K562 (cell line): ENCODE data around the gene TAF10. TPM values are rescaled to one million over a fixed set of nuclear protein-coding genes. Genes with fewer than 3 reads are reported as not detected.

Experiments used
- ATAC-seq: fragments of 200-7000 bp; cut with Tn5 transposase; 3 replicates; pipeline ENCODE4 v1.9.1; 2020; ENCODE audit warnings: moderate library complexity
- BruUV-seq: library from RNA; stranded (reverse); fragments of 400-500 nt; replicated peaks from 2 replicates; lab custom pipeline; 2021; lab: Mats Ljungman, UMichigan
- CTCF ChIA-PET: fragments of 300-600 bp; formaldehyde crosslinking; extraction: SDS; loops from one replicate; lab custom pipeline; 2021; ENCODE audit warnings: low intra/inter-chr PET ratio; lab: Yijun Ruan, JAX
- POLR2A ChIA-PET: fragments of 300-600, 350-650 bp; sonication (Branson Sonifier 250); formaldehyde crosslinking; extraction: SDS; loops from one replicate; lab custom pipeline; 2021; ENCODE audit warnings: antibody characterized with exemption, inconsistent platforms; lab: Yijun Ruan, JAX
- DNase-seq, 4 experiments: peaks; one replicate each; pipeline versions ENCODE4 v3.0.0 to v3.0.0-alpha.2; 2011 to 2018; ENCODE audit warnings: low spot score in 3 of 4, mixed read lengths in 3 of 4; ENCODE audit errors: extremely low read depth in 1 of 4
- FAIRE-seq: peaks from 2 replicates; lab custom pipeline; 2011; peaks lifted over from hg19 to GRCh38; lab: Jason Lieb, UNC
- H2AFZ ChIP-seq: 2 replicates; pipeline ENCODE4 v1.6.0; 2011; ENCODE audit warnings: low read depth, low read length, control low read depth, inconsistent platforms
- H3K27ac ChIP-seq: fragments of 200-600 bp; 3 replicates; pipeline ENCODE4 v1.8.0; 2011; ENCODE audit warnings: low read depth, mild to moderate bottlenecking, control low read depth, inconsistent platforms, low read length, moderate library complexity, mixed read lengths; ENCODE audit errors: extremely low read depth
- H3K27me3 ChIP-seq, 2 experiments: fragments of 300-600 bp in 1 of 2; 2 replicates in 1 of 2; 3 replicates in 1 of 2; pipeline versions ENCODE4 v1.6.0 to v1.8.0; 2011; ENCODE audit warnings: inconsistent platforms in 2 of 2, low read length in 2 of 2, mild to moderate bottlenecking in 1 of 2, mixed read lengths in 1 of 2, moderate library complexity in 1 of 2; ENCODE audit not compliant: control insufficient read depth in 2 of 2, insufficient read depth in 2 of 2
- H3K36me3 ChIP-seq: fragments of 300-600 bp; 3 replicates; pipeline ENCODE4 v1.8.0; 2011; ENCODE audit warnings: mild to moderate bottlenecking, low read length, inconsistent platforms; ENCODE audit not compliant: control insufficient read depth, insufficient read depth
- H3K4me1 ChIP-seq, 2 experiments: fragments of 200-600 bp in 1 of 2; replicated peaks in 1 of 2; 2 replicates in 1 of 2; 3 replicates in 1 of 2; pipeline versions ENCODE4 v1.5.1 to v1.8.0; 2011; ENCODE audit warnings: inconsistent platforms in 2 of 2, low read length in 2 of 2, mild to moderate bottlenecking in 1 of 2, mixed read lengths in 1 of 2, moderate library complexity in 1 of 2; ENCODE audit not compliant: control insufficient read depth in 2 of 2, insufficient read depth in 2 of 2
- H3K4me2 ChIP-seq: 2 replicates; pipeline ENCODE4 v1.6.1; 2011; ENCODE audit warnings: low read length, control low read depth, inconsistent platforms, mixed read lengths; ENCODE audit not compliant: insufficient read depth
- H3K4me3 ChIP-seq: fragments of 200-600 bp; sonication (generic), shearing (Covaris generic); 2 replicates; pipeline ENCODE4 v1.5.1; 2016; ENCODE audit warnings: control low read depth, inconsistent platforms
- H3K79me2 ChIP-seq: fragments of 200-600 bp; 3 replicates; pipeline ENCODE4 v1.8.0; 2011; ENCODE audit warnings: low read length, inconsistent platforms; ENCODE audit not compliant: control insufficient read depth, insufficient read depth
- H3K9ac ChIP-seq, 2 experiments: 2 replicates each; pipeline versions ENCODE4 v1.6.0 to v1.6.1; 2011; ENCODE audit warnings: low read depth in 2 of 2, low read length in 2 of 2, control low read depth in 1 of 2, inconsistent platforms in 1 of 2, mild to moderate bottlenecking in 1 of 2, mixed read lengths in 1 of 2; ENCODE audit not compliant: insufficient read depth in 1 of 2
- H3K9me1 ChIP-seq: one replicate; pipeline ENCODE4 v1.6.0; 2011; ENCODE audit warnings: inconsistent platforms, mild to moderate bottlenecking, low read length, moderate library complexity; ENCODE audit not compliant: control insufficient read depth, insufficient read depth
- H3K9me3 ChIP-seq: replicated peaks from 2 replicates; pipeline ENCODE4 v1.5.1; 2011; ENCODE audit warnings: low read depth, low read length, inconsistent platforms; ENCODE audit not compliant: control insufficient read depth, insufficient read depth
- H4K20me1 ChIP-seq: replicated peaks from 2 replicates; pipeline ENCODE4 v1.6.1; 2011; ENCODE audit warnings: low read length, inconsistent platforms, mixed read lengths; ENCODE audit not compliant: control insufficient read depth, insufficient read depth
- ADNP ChIP-seq: fragments of 200-800 bp; sonication (Bioruptor generic); IDR thresholded peaks from 2 replicates; pipeline ENCODE4 v1.6.1; 2016; ENCODE audit warnings: missing genetic modification characterization, missing compliant biosample characterization
- ARID2 ChIP-seq: fragments of 450-650 bp; IDR thresholded peaks from 2 replicates; pipeline ENCODE4 v1.6.1; 2017; ENCODE audit warnings: antibody characterized with exemption, mild to moderate bottlenecking
- CC2D1A ChIP-seq: fragments of 450-650 bp; IDR thresholded peaks from 2 replicates; pipeline ENCODE4 v1.6.1; 2017; ENCODE audit warnings: mild to moderate bottlenecking
- CHD4 ChIP-seq: fragments of 200-600 bp; sonication (generic); IDR thresholded peaks from 3 replicates; pipeline ENCODE4 v1.6.1; 2012; ENCODE audit warnings: low read depth, mild to moderate bottlenecking, mixed read lengths, low read length, inconsistent platforms; ENCODE audit not compliant: insufficient read depth, insufficient replicate concordance, poor library complexity, severe bottlenecking
- ETV1 ChIP-seq: fragments of 450-650 bp; conservative IDR thresholded peaks from 2 replicates; pipeline ENCODE4 v1.6.1; 2016; ENCODE audit warnings: missing genetic modification characterization, control low read depth, low read depth, missing compliant biosample characterization
- EWSR1 ChIP-seq: fragments of 450-650 bp; IDR thresholded peaks from 2 replicates; pipeline ENCODE4 v1.6.1; 2018; ENCODE audit warnings: borderline replicate concordance, mild to moderate bottlenecking, low read depth, moderate library complexity; ENCODE audit not compliant: partially characterized antibody
- KLF13 ChIP-seq: fragments of 450-650 bp; IDR thresholded peaks from 2 replicates; pipeline ENCODE4 v1.6.1; 2016; ENCODE audit warnings: missing genetic modification characterization, low read depth, mild to moderate bottlenecking, missing compliant biosample characterization, moderate library complexity, borderline replicate concordance
- NR1H2 ChIP-seq: sonication (generic); formaldehyde crosslinking; IDR thresholded peaks from 2 replicates; pipeline ENCODE4 v1.4.0; 2020; ENCODE audit warnings: mild to moderate bottlenecking, missing genetic modification reagents
- PHTF2 ChIP-seq: fragments of 250-450 bp; sonication (Bioruptor Pico); IDR thresholded peaks from 2 replicates; pipeline ENCODE4 v1.5.0; 2021; ENCODE audit warnings: mild to moderate bottlenecking
- SIN3B ChIP-seq: fragments of 450-650 bp; IDR thresholded peaks from 2 replicates; pipeline ENCODE4 v1.6.1; 2017; ENCODE audit warnings: low read depth, mild to moderate bottlenecking, moderate library complexity
- SP1 ChIP-seq: sonication (generic); formaldehyde crosslinking; IDR thresholded peaks from 2 replicates; pipeline ENCODE4 v1.8.1; 2022; ENCODE audit warnings: mild to moderate bottlenecking, missing genetic modification reagents
- ZBED1 ChIP-seq: IDR thresholded peaks from 2 replicates; pipeline ENCODE4 v1.6.1; 2014
- ZNF253 ChIP-seq: fragments of 250-450 bp; sonication (Bioruptor Pico); conservative IDR thresholded peaks from 2 replicates; pipeline ENCODE4 v1.6.1; 2021; ENCODE audit warnings: mild to moderate bottlenecking
- WGBS: fragments of 100-300 bp; shearing (Covaris generic); methylation state at CpG from one replicate; pipeline ENCODE4 v1.1.6; 2016; ENCODE audit warnings: low coverage, mixed read lengths; ENCODE audit not compliant: insufficient coverage; ENCODE audit errors: missing lambda C conversion rate; 5-methylcytosine and 5-hydroxymethylcytosine counted together
- in situ Hi-C: fragments of 300-500 bp; cut with MboI; formaldehyde crosslinking; loops from 4 replicates; pipeline ENCODE4 v1.15.0; 2018; ENCODE audit warnings: inconsistent platforms, mixed read lengths
- intact Hi-C: fragments of 100-400 bp; cut with micrococcal nuclease; formaldehyde crosslinking; loops from 2 replicates; pipeline ENCODE4 v1.14.2; 2022
- polyA plus RNA-seq, 8 experiments: library from polyadenylated mRNA; depleted of rRNA in 4 of 8; stranded (reverse) in 5 of 8; unstranded in 3 of 8; fragments of >200 nt; fragmentation: Nextera tagmentation in 2 of 8; fragmentation: Illumina TruSeq in 1 of 8; extraction: Ambion mirVana in 2 of 8; extraction: Trizol in 1 of 8; gene quantifications; 2 replicates each; pipeline versions ENCODE4 v1.2.1 to v1.2.3, GENCODE V29; 2011 to 2014; ENCODE audit warnings: inconsistent platforms in 1 of 8, missing spikeins in 1 of 8
- total RNA-seq, 7 experiments: library from RNA; depleted of rRNA in 6 of 7; stranded (reverse); fragments of >200 nt in 6 of 7; fragmentation: Illumina TruSeq in 2 of 7; extraction: Trizol in 2 of 7; gene quantifications; 2 replicates each; pipeline versions ENCODE4 v1.2.1 to v1.2.3, GENCODE V29; 2011 to 2021; ENCODE audit warnings: low replicate concordance in 1 of 7
- TF ChIP-seq, protein P1 (sequence below), 2 experiments: fragments of 450-650 bp; conservative IDR thresholded peaks; 2 replicates each; pipeline ENCODE4 v1.6.1; 2017; ENCODE audit warnings: mild to moderate bottlenecking in 2 of 2, moderate library complexity in 2 of 2
- TF ChIP-seq, protein P2 (sequence below): IDR thresholded peaks from 2 replicates; pipeline ENCODE4 v1.6.1; 2014; ENCODE audit warnings: antibody characterized with exemption
- TF ChIP-seq, protein P3 (sequence below): sonication (generic); formaldehyde crosslinking; IDR thresholded peaks from 2 replicates; pipeline ENCODE4 v1.5.0; 2020; ENCODE audit warnings: missing genetic modification reagents
- TF ChIP-seq, protein P4 (sequence below): sonication (generic); formaldehyde crosslinking; IDR thresholded peaks from 2 replicates; pipeline ENCODE4 v1.9.0; 2022; ENCODE audit warnings: mild to moderate bottlenecking, missing genetic modification reagents

TAF10 gene
- total and polyA plus RNA-seq, 9 of the 15 experiments (the other 6 are each of a cell fraction or from before 2014, with no cell fraction given): 19.5 to 197 (median 121) TPM

DNA sequence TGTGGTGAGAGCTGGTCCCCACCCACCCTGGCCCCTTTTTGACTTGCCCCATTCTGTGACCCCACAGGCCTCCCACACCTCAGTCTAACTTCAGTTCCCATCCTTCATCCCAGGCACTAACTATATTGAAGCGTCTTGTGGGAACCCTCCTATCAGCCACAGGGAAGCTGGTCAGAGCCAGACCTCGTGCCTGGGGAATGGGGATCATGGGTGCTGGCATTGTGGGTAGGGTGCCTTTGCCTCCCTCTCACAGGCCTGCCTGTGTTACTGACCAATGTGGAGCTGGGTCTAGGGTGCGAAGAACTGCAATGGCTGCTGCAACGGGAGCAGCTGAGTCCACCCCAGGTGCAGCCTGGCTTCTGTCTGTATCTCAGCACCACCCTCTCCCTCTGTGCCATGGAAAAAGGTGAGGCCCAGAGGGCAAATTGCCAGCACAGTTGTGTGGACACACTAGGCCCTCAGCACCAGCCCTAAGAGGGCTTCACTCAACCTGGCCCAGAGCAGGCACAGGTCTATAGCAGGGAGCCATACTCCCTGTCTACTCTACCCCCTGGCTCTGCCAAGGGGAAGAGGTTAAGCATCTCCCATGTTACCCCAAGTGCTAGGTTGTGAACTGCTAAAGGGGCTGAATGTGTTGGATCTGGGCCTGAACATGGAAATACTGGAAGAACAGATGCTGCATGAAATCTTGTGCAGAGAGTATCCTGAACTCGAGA is 45.9 kb downstream of the TAF10 start:
- no peak overlapping the region for H3K4me3 ChIP-seq
- FAIRE-seq: no peak
- intact Hi-C loops (no loop called here), in situ Hi-C loops (no loop called here)
- WGBS: 77% methylated on average over 5 of the region's 5 CpGs
- H3K4me2 ChIP-seq: no peak overlapping the region
- no peaks in the 10 kb centered on the region for H3K79me2 ChIP-seq
- no peaks in the 10 kb centered on the region for H3K9me3 ChIP-seq
- peaks cover 51 to 57% of the 10 kb centered on the region in 2 experiments for H3K4me1 ChIP-seq
- H3K27me3 ChIP-seq: no peaks in the 10 kb centered on the region
- H3K9ac ChIP-seq: peak overlapping the region in 1 of 2 experiments; percentile 3; a peak in 1 of 4 replicates
- POLR2A ChIA-PET: interaction anchor here (0.5 to 2.6 kb wide), 5 partner anchors 11 to 72 kb away, joined by 3 to 19 read pairs (median 3); partner anchors contain the start of gene TAF10
- no peaks in the 10 kb centered on the region for H4K20me1 ChIP-seq
- CTCF ChIA-PET: no interaction called here
- no TSS peak for BruUV-seq
- ATAC-seq: no peak
- no peak overlapping the region for H2AFZ ChIP-seq
- peaks cover 14% of the 10 kb centered on the region for H3K9me1 ChIP-seq
- H3K27ac ChIP-seq: no peak overlapping the region; the same call in 2 of the 3 replicates
- no peak for DNase-seq
- H3K36me3 ChIP-seq: no peaks in the 10 kb centered on the region
- TF ChIP-seq ETV1 (tag) (no peak), SP1 (CRISPR knock-in tag) (no peak), ARID2 (no peak), KLF13 (no peak), NR1H2 (no peak), PHTF2 (CRISPR knock-in tag) (no peak), CHD4 (no peak), ZBED1 (no peak), ZNF253 (CRISPR knock-in tag) (no peak), ADNP (tag) (no peak), EWSR1 (no peak), SIN3B (no peak), CC2D1A (no peak)
- TF ChIP-seq, protein P1, sequence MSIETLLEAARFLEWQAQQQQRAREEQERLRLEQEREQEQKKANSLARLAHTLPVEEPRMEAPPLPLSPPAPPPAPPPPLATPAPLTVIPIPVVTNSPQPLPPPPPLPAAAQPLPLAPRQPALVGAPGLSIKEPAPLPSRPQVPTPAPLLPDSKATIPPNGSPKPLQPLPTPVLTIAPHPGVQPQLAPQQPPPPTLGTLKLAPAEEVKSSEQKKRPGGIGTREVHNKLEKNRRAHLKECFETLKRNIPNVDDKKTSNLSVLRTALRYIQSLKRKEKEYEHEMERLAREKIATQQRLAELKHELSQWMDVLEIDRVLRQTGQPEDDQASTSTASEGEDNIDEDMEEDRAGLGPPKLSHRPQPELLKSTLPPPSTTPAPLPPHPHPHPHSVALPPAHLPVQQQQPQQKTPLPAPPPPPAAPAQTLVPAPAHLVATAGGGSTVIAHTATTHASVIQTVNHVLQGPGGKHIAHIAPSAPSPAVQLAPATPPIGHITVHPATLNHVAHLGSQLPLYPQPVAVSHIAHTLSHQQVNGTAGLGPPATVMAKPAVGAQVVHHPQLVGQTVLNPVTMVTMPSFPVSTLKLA (conservative IDR thresholded peaks at IDR 0.05): no peak
- TF ChIP-seq, protein P2, sequence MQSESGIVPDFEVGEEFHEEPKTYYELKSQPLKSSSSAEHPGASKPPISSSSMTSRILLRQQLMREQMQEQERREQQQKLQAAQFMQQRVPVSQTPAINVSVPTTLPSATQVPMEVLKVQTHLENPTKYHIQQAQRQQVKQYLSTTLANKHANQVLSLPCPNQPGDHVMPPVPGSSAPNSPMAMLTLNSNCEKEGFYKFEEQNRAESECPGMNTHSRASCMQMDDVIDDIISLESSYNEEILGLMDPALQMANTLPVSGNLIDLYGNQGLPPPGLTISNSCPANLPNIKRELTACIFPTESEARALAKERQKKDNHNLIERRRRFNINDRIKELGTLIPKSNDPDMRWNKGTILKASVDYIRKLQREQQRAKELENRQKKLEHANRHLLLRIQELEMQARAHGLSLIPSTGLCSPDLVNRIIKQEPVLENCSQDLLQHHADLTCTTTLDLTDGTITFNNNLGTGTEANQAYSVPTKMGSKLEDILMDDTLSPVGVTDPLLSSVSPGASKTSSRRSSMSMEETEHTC: no peak
- TF ChIP-seq, protein P3, sequence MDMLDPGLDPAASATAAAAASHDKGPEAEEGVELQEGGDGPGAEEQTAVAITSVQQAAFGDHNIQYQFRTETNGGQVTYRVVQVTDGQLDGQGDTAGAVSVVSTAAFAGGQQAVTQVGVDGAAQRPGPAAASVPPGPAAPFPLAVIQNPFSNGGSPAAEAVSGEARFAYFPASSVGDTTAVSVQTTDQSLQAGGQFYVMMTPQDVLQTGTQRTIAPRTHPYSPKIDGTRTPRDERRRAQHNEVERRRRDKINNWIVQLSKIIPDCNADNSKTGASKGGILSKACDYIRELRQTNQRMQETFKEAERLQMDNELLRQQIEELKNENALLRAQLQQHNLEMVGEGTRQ (CRISPR knock-in tag): no peak
- TF ChIP-seq, protein P4, sequence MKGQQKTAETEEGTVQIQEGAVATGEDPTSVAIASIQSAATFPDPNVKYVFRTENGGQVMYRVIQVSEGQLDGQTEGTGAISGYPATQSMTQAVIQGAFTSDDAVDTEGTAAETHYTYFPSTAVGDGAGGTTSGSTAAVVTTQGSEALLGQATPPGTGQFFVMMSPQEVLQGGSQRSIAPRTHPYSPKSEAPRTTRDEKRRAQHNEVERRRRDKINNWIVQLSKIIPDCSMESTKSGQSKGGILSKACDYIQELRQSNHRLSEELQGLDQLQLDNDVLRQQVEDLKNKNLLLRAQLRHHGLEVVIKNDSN (CRISPR knock-in tag): no peak
